Activated gamma-delta T cell treated with Interleukin-2 at 50 U/mL for 16 hours (primary cell): Measurements from ENCODE around the gene SLCO4A1.
"Not testable (repeated sequence)": the region's sequence is repeated elsewhere in the genome, so short reads cannot be mapped to it uniquely, and the experiment has no call there.

ENCODE experiments used
- DNase-seq: peaks from one replicate; pipeline ENCODE4 v3.0.0-alpha.2; 2020

Gene SLCO4A1

DNA sequence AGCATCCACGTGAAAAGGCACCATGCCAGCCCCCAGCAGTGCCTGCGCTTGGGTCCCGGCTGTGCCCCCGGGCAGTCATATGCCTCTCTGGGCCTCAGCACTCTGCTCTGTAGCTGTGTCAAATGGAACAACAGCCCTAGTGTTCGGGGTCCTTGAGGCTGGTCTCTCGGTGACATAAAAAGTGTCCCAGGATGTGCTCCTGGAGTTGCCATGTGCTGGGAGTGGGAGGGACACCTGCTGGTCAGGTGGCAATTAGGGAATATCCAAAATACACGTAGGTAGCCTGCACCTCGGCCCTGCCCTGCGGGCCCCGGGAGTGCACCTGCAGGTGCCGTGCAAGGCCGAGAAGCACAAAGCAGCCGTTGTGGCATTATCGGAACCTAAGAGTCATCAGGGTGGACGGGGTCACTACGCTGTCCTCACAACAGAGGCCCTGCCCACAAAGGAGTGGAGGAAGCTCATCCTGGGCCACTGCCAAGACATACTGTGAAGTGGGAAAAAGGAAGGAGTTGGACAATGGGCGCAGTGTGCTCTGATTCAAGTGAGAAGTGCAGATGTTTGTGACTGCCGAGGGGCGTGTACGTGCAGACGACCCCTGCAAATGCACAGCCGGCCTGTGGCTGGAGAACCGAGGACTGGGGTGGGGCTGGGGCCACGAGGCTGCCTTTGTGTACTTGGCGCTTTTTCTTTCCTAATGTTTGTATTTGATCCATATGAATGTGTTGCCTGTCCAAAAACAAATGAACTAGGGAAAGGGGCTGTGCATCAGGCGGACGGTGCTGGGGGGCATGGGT is 24.6 kb downstream of the SLCO4A1 start:
- no peak for DNase-seq

DNA sequence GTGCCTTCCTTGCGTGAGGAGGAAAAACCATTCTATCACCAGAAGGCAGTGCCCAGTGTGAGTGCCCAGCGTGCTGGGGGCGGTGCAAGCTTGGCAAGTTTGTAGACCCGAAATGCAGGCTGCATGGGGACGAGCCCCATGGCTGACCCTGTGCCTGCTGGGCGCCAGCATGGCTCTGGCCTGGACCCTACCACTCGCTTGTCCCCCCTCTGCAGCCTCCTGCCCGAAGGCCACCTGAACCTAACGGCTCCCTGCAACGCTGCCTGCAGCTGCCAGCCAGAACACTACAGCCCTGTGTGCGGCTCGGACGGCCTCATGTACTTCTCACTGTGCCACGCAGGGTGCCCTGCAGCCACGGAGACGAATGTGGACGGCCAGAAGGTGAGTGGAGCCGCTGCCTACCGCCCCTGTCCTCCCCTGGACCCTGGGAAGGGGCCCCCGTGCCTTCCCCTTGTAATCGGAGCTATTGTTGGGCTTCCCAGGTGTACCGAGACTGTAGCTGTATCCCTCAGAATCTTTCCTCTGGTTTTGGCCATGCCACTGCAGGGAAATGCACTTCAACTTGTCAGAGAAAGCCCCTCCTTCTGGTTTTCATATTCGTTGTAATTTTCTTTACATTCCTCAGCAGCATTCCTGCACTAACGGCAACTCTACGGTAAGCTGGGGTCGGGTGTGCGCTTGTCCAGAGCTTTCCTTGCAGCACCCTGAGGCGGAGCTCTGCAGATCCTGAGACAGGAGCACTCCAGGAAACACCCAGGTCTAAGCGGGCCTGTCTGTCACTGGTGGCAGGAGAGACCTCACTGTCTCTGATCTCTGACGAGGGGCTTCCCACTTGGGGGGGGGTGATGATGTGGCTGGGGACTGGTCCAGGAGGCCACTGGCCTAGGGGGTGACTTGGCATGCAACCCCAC is 25.5 kb downstream of the SLCO4A1 start:
- no peak for DNase-seq

DNA sequence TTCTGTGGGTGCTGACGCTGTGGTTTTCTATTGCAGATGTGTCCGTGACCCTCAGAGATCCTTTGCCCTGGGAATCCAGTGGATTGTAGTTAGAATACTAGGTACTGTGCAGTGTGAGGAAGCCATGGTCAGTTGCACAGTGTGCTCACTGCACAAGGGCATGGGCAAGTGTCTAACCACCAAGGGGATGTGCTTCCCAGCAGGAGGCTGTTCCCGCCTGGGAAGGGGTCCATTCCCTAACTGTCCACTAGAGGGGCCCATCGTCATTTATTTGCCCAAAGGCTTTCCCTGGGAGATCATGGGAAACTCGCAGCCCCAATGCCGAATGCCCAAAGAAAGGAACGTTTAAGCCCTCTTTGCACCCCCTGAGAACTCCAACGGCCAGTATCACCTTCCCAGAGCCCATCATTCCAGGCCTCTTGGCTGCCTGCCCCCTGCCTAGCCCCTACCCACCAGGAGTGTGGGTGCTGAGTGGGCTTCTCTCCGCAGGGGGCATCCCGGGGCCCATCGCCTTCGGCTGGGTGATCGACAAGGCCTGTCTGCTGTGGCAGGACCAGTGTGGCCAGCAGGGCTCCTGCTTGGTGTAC is 26.2 kb downstream of the SLCO4A1 start:
- DNase-seq: peak; percentile 23

DNA sequence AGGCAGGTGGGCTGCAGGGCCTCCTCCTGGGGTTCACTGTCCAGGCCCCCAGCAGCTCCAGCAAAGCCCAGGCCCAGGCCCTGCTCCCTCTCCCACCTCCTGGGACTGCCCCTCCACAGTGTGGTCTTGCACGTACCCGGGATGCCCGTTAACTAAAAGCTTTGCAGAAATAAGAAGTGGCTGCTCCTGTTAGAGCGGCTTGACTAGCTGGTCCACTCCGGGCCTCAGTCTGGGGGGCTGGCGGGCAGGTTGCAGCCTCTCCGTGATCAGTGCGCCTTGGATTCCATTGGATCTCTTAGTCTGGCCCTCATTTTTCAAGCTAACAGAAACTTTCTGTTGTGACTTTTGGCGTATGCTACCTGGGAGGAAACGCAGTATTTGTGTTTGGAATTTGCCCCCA is 26.9 kb downstream of the SLCO4A1 start:
- no peak for DNase-seq

DNA sequence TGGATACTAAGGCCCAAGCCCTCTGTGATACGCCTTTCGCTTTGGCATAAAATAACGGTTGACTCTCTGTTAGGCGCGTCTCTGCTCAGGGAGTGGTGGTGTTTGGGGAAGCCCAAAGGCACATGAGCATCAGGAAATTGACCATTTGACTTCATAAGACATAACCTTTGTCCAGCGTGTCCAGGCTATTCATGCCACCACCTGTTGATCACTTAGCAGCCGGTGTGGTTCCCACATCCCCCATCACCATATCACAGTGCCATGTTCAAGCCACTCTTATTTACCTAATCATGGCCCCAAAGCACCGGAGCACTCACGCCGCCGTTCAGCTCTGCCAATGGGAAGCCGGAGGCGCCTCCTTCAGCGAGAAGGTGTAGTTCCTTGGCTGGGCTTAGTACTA is 27.9 kb downstream of the SLCO4A1 start:
- DNase-seq: no peak

DNA sequence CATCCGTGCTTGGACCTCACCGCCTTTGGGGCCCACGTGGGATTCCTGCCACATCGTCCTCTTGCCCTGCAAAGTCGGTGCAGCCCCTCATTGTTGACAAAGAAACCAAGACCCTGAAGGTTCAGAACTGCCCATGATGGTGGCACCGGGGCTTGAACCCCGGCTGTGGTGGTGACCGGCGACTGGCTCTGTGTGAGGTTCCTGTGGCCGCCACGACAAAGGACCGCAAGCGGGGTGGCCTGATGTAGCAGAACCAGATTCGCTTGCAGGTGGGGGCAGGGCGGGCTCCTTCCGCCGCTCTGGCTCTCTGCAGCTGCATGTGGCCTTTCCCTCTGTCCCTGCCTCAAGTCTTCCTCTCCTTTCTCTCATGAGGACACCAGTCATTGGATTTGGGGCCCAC is 28.7 kb downstream of the SLCO4A1 start:
- no peak for DNase-seq

DNA sequence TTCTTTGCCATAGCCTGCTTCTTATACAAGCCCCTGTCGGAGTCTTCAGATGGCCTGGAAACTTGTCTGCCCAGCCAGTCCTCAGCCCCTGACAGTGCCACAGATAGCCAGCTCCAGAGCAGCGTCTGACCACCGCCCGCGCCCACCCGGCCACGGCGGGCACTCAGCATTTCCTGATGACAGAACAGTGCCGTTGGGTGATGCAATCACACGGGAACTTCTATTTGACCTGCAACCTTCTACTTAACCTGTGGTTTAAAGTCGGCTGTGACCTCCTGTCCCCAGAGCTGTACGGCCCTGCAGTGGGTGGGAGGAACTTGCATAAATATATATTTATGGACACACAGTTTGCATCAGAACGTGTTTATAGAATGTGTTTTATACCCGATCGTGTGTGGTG is 29.5 kb downstream of the SLCO4A1 start:
- DNase-seq: no peak

DNA sequence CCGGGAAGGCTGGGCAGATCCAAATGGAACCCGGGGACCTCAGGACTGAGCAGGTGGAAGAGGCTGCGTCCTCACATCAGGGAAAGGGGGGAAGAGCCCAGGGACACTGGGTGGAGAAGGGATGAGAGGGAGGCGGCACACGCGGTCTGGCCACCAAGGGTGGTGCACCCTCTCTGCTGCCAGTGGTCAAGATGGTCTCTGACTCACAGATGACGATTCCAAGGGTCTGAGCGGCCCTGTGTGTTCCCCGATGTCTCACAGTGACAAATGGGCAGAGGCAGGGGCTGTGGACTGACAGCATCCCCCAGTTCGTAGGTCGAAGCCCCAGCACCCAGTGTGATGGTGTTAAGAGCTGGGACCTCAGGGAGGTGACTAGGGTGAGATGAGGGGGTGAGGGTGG is 32.1 kb downstream of the SLCO4A1 start:
- no peak for DNase-seq

DNA sequence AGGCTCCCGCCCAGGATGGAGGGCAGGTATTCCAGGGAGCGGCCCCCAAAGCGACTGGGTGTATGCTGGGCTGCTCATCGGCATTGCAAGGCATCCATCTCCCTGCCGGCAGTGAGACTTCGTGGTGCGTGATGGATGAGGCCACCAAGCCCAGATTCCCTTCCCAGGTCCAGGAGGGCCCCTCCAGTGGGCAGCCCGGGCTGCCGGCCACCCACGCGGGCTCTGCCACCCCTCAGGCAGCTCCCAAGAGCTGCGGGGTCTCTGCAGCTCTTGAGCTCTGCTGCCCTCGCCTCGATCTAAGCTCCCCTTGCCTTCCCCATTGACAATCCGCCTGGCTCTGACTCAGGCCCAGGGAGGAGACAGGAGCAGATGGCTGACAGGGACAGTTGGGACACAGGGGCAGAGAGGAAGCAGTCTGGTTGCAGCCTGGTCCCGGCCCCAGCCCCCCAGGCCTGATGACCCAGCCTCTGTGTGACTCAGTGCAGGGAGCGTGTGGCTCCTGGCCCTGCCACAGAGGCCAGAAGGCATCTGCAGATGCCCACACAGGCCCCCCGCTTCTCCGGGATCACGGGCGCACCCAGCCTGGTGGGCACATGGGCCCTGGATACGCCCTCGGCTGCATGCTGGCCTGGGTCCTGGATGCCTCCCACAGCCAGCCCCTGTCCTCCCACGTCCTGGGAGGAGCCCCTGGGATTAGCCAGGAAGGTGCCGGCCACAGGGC is 33.0 kb downstream of the SLCO4A1 start:
- DNase-seq: no peak

DNA sequence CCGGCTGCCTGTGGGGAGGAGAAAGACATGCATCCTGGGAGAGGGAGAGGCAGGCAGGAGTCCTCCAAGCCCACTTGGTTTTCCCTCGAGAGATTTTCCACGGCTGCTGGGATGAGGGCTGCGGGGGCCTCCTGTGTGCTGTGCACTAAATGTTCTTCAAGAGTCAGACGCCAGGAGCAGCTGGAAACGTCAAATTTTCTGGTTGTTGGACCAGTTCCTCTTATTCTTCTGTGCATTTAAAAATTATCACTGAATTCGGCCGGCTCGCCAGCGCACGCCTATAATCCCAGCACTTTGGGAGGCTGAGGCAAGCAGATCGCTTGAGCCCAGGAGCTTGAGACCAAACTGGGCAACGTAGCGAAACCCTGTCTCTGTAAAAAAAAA is 33.6 kb downstream of the SLCO4A1 start:
- DNase-seq: no peak

DNA sequence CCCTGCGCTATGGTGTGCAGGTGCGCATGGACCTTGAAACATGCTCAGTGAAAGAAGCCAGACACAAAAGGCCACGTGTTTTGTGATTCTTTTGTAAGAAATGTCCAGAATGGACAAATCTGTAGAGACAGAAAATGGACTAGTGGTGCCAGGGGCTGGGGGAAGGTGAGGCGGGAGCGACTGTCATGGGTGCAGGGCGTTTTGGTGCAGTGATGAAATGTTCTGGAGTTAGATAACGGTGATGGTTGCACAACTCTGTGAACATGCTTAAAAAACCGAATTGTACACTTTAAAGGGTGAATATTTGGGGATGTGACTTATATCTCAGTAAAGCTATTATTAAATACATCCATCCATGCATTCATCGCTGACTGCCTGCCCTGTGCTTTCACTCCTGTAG is 34.7 kb downstream of the SLCO4A1 start:
- no peak for DNase-seq

DNA sequence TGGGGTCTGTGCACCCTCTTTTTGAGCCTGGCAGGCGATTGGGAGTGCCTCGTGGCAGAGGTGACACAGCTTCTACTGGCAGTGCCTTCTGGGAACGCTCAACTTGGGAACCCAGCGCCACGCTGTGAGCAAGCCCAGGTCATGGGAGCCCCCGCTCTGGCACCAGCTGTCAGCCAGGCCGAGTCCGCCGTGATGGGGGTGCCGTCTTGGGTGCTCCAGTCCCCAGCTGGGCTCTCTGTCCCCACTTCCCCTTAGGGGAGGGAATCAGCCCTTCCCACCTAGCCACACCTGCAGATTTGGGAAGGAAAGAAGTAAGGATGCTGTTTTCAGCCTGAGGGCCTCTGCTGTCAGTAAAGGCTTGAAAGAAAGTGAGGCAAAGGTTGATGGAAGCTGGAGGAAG is 35.4 kb downstream of the SLCO4A1 start:
- no peak for DNase-seq

DNA sequence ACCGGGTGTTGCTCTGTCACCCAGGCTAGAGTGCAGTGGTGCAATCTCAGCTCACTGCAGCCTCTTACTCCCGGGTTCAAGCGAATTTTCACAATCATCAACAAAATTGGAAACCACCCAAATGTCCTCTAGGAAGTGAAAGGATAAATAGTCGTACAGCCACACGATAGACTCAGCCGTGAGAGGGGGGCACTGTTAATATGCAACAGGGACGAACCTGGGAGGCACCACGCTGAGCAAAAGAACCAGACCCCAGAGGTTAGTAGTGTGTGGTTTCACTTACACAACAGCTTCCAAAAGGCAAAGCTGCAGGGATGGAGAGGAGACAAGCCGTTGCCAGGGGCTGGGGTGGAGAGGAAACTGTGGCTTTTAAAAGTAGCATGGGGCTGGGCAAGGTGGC is 36.2 kb downstream of the SLCO4A1 start:
- DNase-seq: no peak

DNA sequence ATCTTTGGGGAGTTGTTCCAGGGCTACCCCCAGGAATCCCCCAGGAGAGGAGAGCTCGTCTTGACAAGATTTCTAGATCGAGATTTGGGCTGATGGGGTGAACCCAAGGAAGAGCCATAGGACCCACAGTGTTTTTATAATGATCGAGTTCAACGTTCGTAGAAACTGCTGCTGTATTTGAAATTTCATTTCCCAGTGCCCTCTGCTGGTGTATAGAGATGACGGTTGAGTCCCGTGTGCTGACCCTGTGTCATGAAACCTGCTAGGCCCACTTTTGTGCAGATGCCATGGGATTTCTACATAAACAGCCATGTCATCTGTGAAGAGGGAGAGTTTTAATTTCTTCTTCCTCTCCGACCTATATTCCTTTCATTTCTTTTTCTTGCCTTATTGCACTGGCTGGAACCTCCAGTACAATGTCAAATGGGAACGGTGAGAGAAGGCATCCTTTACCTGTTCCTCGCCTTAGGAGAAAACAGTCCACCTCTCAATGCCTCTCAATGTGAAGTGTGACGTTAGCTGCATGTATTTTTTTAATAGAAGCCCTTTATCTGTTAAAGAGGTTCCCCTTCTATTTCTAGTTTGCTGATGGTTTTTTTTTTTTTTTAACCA is 37.8 kb downstream of the SLCO4A1 start:
- DNase-seq: no peak

DNA sequence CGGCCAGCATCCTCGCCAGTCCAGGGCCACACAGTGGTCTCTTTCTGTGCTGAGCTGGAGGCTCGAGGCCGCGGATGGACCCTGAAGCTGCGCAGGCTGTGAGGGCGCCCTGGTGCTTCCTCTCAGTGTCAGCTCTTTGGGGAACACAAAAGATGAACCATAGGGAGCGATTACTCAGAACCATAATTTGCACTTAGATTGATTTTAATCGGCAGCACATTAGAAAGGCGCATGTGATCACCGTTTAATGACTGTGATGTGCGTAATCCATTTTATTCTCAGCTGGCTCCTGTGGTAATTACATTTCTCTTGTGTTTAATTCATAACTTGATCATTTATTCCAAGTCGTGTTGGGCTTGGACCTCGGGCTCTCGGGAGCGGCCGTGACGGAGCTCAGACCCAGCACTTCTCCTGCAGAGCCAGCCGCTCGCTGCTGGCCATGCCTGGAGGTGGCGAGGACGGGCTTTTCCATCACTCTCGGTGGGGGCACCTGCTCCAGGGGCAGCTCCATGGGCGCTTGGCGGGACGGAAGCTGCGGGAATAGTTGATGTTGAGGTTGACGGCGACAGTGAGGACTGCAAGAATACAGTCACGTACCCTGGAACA is 40.7 kb downstream of the SLCO4A1 start:
- no peak for DNase-seq

DNA sequence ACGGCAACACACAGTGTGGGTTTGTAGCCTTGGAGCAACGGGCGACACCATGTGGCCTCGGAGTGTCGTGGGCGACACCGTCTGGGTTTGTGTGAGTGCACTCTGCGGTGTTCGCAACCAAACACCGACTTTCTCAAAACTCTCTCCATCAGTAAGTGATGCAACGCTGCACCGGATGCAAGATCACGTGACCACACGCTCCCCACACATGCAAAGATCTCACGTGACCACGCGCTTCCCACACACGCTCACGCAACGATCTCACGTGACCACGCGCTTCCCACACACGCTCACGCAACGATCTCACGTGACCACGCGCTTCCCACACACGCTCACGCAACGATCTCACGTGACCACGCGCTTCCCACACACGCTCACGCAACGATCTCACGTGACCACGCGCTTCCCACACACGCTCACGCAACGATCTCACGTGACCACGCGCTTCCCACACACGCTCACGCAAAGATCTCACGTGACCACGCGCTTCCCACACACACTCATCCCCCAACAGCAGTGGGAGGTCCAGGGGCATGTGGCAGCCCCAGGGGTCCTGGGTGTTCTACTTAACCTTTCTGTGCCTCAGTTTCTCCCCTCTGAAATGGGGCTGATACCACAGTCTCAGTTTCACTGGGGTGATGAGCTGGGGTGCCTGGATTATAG is 41.5 kb downstream of the SLCO4A1 start:
- DNase-seq: not testable (repeated sequence)

DNA sequence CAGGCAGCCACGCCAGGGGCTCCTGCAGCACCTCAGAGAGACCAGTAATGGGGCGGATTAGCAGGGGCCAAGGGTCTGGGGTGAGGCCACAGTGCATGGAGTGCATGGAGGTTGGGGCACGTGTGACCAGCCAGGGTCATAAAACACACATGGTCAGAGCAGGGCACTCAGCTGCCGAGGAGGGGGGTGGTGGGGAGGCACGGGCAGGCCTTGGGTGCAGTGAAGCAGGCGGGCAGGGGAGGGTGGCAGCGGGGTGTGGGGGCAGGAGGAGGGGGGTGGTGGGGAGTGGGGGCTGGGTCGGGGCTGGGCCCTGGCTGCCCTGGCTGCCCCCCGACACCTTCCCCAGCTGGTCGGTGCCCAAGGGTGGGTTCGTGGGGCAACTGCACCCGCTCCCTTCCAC is 42.7 kb downstream of the SLCO4A1 start:
- DNase-seq: no peak

DNA sequence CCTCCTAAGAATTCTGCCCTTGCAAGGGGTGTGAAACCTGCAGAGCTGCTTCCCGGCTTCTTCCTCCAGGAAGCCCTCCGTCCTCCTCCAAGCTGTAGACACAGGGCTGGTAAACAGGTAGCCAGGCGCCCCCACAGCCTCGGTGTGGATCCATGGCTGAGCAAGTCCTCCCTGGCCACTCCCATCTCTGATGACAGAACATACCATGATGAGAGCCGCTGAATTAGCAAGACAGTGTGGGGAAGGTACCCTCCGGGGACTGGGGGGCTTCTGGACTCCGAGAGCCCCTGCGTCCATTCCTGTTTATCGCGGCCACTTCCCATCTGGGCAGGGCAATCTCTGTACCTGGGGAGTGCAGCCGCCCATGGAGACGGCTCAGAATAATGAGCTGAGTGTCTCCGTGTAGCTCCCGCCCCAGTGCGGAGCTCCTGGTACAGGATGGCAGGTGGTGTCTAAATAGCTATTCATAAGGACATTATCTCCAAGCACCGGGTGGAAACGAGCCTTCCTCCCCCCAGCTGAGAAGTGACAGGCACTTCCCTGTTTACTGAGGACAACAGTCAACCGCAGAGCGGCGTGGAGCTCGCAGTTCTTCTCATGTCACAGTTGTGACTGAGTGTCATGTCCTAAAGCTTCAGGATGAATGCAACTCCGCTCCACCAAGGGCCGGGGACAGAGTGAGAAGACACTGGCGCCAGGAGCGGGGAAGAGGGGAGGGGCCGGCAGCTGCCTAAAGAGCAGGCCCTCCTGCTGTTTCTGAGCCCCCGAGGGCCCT is 43.7 kb downstream of the SLCO4A1 start:
- no peak for DNase-seq

DNA sequence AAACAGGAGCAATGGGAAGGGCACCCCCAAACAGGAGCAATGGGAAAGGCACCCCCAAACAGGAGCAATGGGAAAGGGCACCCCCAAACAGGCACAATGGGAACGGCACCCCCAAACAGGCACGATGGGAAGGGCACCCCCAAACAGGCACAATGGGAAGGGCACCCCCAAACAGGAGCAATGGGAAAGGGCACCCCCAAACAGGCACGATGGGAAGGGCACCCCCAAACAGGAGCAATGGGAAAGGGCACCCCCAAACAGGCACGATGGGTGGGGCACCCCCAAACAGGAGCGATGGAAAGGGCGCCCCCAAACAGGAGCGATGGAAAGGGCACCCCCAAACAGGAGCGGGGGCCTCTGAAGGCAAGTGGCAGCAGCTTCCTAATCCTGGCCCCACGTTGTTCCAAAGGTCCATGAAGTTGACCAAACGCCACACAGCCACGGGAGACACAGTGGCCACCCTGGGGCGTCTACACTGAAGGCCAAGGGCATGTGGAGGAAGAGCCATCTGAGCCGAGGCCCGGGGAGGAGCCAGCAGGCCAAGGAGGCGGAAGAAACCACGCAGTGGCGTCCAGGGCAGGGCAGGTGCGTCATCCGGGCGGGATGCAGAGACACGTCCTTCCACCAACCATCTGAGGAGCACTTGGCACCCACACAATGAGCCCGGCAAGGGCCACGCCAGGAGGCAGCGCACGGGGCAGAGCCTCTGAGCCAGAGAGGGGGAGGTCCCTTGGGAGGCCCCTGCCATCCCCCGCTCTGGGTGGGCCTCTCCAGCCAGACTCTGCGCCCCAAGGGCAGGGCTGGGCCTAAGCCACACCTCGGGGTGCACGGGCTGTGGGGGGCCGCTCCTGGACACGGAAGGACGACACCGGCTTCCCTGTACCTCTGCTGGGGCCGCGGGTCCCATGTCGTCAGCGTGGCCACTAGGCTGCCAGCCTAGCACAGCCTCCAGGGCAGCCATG is 44.8 kb downstream of the SLCO4A1 start:
- DNase-seq: no peak

DNA sequence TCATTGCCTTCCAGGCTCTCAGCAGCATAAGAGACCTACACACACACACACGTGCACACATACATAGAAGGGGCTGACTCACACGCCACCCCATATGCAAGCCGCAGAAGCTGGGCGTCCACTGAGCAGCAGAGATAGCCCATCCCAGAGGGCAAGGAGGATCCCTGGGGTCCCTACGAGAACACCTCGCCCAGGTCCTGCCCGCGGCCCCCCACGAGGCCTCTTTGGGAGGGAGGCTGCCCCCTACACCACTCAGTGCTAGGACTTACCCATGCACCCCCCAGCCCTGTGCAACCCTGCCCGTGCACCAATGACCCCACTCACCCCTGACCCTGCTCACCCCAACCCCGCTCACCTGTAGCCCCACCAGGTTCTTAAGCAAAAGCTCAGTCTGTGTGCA is 45.8 kb downstream of the SLCO4A1 start:
- DNase-seq: no peak
